22Rv1 (cell line): Measurements from ENCODE around the gene LNP1.

Source experiments
- H3K27ac ChIP-seq: fragments of 450-650 bp; 2 replicates; pipeline ENCODE4 v1.5.1; 2017
- CTCF ChIP-seq: fragments of 450-650 bp; IDR thresholded peaks from 2 replicates; pipeline ENCODE4 v1.5.1; 2017; ENCODE audit warnings: mild to moderate bottlenecking
- ZFX ChIP-seq: fragments of 450-650 bp; IDR thresholded peaks from 2 replicates; pipeline ENCODE4 v1.6.1; 2017; ENCODE audit warnings: antibody characterized with exemption, borderline replicate concordance

LNP1 gene

GRCh38 chr3:100482176-100482575 is 80.8 kb downstream of the LNP1 start:
- no peak for TF ChIP-seq CTCF
- H3K27ac ChIP-seq = peak overlapping the region; percentile 79

GRCh38 chr3:100483529-100483928 is 82.2 kb downstream of the LNP1 start:
- no peak for TF ChIP-seq CTCF
- TF ChIP-seq ZFX = no peak
- peak overlapping the region; percentile 79 for H3K27ac ChIP-seq

- H3K27ac ChIP-seq = no peak overlapping the region; the same call in 1 of the 2 replicates
- no peak for TF ChIP-seq ZFX
- TF ChIP-seq CTCF = no peak
These were observed 85.5 kb downstream of the LNP1 start for GRCh38 chr3:100486808-100487207.

GRCh38 chr3:100489118-100489517 is 87.8 kb downstream of the LNP1 start:
- TF ChIP-seq CTCF (no peak), ZFX (no peak)

GRCh38 chr3:100492059-100493006 is 91.0 kb downstream of the LNP1 start, which contains the start of gene TMEM45A:
TSS of gene TMEM45A (plus strand) at chr3:100492619. CDS start at chr3:100555212, 62,593 bp downstream.
- peak within 1 kb of the TSS; percentile 48 for H3K27ac ChIP-seq
- TF ChIP-seq CTCF = 0 out of 2 replicates have a peak, but pooled peaks have one; percentile 8
- no peak for TF ChIP-seq ZFX

More at GRCh38 chr3:100489118-100489517, 87.8 kb downstream of the LNP1 start:
- H3K27ac ChIP-seq = no peak overlapping the region

GRCh38 chr3:100496711-100497261 is 95.4 kb downstream of the LNP1 start:
- H3K27ac ChIP-seq = no peak overlapping the region
- TF ChIP-seq ZFX (no peak), CTCF (no peak)

- peak overlapping the region; percentile 42 for H3K27ac ChIP-seq
- no peak for TF ChIP-seq ZFX
- TF ChIP-seq CTCF = no peak
These were observed 98.3 kb downstream of the LNP1 start for GRCh38 chr3:100499651-100500050.
